ENCODE data around the gene FOXL3. TPM values are rescaled to one million over a fixed set of nuclear protein-coding genes. Genes with fewer than 3 reads are reported as not detected.

FOXL3 gene
- polyA plus RNA-seq, 1 of the 3 experiments (the other 2 are of a cell fraction), result not detected

- no peak for TF ChIP-seq GABPA (IDR thresholded peaks at IDR 0.05; ENCODE audit: low read depth)
- no peak for TF ChIP-seq TAF1 (IDR thresholded peaks at IDR 0.05; ENCODE audit: borderline replicate concordance, low read depth, low read length)
- TF ChIP-seq MEF2A (IDR thresholded peaks at IDR 0.05; ENCODE audit: borderline replicate concordance, low read depth), result no peak
- no peak for TF ChIP-seq TEAD4 (IDR thresholded peaks at IDR 0.05; ENCODE audit: borderline replicate concordance, insufficient read depth)
- no peak for TF ChIP-seq CHD2 (IDR thresholded peaks at IDR 0.05; ENCODE audit: low read length, partially characterized antibody)
- TF ChIP-seq USF1 (IDR thresholded peaks at IDR 0.05; ENCODE audit: borderline replicate concordance, low read depth), result no peak
- no peak for TF ChIP-seq NFIC (IDR thresholded peaks at IDR 0.05; ENCODE audit: borderline replicate concordance)
- no peak for TF ChIP-seq SIN3A (IDR thresholded peaks at IDR 0.05; ENCODE audit: borderline replicate concordance, low read depth, low read length)
- no peak for TF ChIP-seq EZH2phosphoT487 (IDR thresholded peaks at IDR 0.05; ENCODE audit: borderline replicate concordance, low read depth)
- no peak for TF ChIP-seq IRF3 (IDR thresholded peaks at IDR 0.05; ENCODE audit: low read depth, low read length)
- no peak for TF ChIP-seq SMC3 (IDR thresholded peaks at IDR 0.05; ENCODE audit: low read depth, low read length)
- no peak for TF ChIP-seq USF2 (IDR thresholded peaks at IDR 0.05; ENCODE audit: borderline replicate concordance, low read depth, low read length)
- no peak for TF ChIP-seq NRF1 (IDR thresholded peaks at IDR 0.05; ENCODE audit: low read depth, low read length)
- TF ChIP-seq RXRA (IDR thresholded peaks at IDR 0.05; ENCODE audit: borderline replicate concordance, low read depth), result no peak
- Histone ChIP-seq H3K27ac (ENCODE audit: low read depth in 2 of 2, low read length in 1 of 2) (no peak overlapping the region), H2AFZ (ENCODE audit: low read depth) (no peak overlapping the region), H3K79me2 (ENCODE audit: insufficient read depth) (no peaks in the 10 kb centered on the region), H3K9me3 (no peaks in the 10 kb centered on the region), H3K9me2 (no peaks in the 10 kb centered on the region), H3K36me3 (replicated peaks in 1 of 2; ENCODE audit: control insufficient read depth in 1 of 2, insufficient read depth in 2 of 2, low read length in 1 of 2) (no peaks in the 10 kb centered on the region), H3K4me1 (ENCODE audit: control insufficient read depth in 1 of 2, insufficient read depth in 2 of 2, low read depth in 1 of 2, low read length in 1 of 2) (no peaks in the 10 kb centered on the region), H3K27me3 (ENCODE audit: insufficient read depth) (peaks cover 25% of the 10 kb centered on the region; the same call in 1 of the 2 replicates), H3K4me2 (no peak overlapping the region), H3K9ac (no peak overlapping the region), H3K4me3 (ENCODE audit: low read depth in 2 of 2, low read length in 1 of 2) (no peak overlapping the region), H4K20me1 (ENCODE audit: insufficient read depth) (no peaks in the 10 kb centered on the region), H3F3A (replicated peaks; ENCODE audit: insufficient read depth) (no peaks in the 10 kb centered on the region)
- POLR2A ChIA-PET, result no interaction called here
- CTCF ChIA-PET, result interaction anchor here (1.1 to 1.5 kb wide), 2 partner anchors 204 to 207 kb away, joined by 3 to 5 read pairs; no protein-coding TSS in a partner anchor
- 13% methylated on average over 10 of the region's 11 CpGs for WGBS (ENCODE audit: low lambda C conversion rate)
- DNase-seq, result no peak
Observed at GRCh38 chr7:270351-270983, 19.5 kb upstream of the FOXL3 start.
